Tibial nerve (tissue), 4 donors: ENCODE results near the gene ZBED1. TPM values are rescaled to one million over a fixed set of nuclear protein-coding genes. Genes with fewer than 3 reads are reported as not detected.

Experiments
- DNase-seq, 2 donors: peaks; one replicate each; pipeline ENCODE4 v3.0.0-alpha.2; 2019; ENCODE audit warnings: low spot score in 2 of 2
- H3K27ac ChIP-seq, 4 donors: fragments of 200-600 bp; sonication (generic) in 3 of 4; one replicate each; pipeline ENCODE4 v1.5.1; 2017 to 2019; ENCODE audit warnings: mild to moderate bottlenecking in 1 of 4
- H3K27me3 ChIP-seq, 2 donors: fragments of 200-600 bp; sonication (generic) in 1 of 2; one replicate each; pipeline versions ENCODE4 v1.5.1 to v1.6.0; 2017 to 2019
- H3K36me3 ChIP-seq, 3 donors: fragments of 200-600 bp; sonication (generic); one replicate each; pipeline ENCODE4 v1.5.1; 2018 to 2019
- H3K4me1 ChIP-seq, 4 donors: fragments of 200-600 bp; sonication (generic) in 3 of 4; one replicate each; pipeline ENCODE4 v1.5.1; 2017 to 2019
- H3K4me3 ChIP-seq, 4 donors: fragments of 200-600 bp; sonication (generic) in 3 of 4; one replicate each; pipeline ENCODE4 v1.5.1; 2017 to 2019; ENCODE audit warnings: mild to moderate bottlenecking in 1 of 4, moderate library complexity in 1 of 4
- H3K9me3 ChIP-seq, 4 donors: fragments of 200-600 bp; sonication (generic) in 3 of 4; one replicate each; pipeline ENCODE4 v1.5.1; 2017 to 2019
- CTCF ChIP-seq, 5 experiments: fragments of 200-600 bp in 3 of 5; fragments of 450-650 bp in 2 of 5; sonication (generic) in 3 of 5; IDR thresholded peaks; one replicate each; pipeline ENCODE4 v1.5.1; 2016 to 2019; ENCODE audit warnings: antibody characterized with exemption in 5 of 5, mild to moderate bottlenecking in 3 of 5, moderate library complexity in 2 of 5
- EP300 ChIP-seq, 2 donors: sonication (generic); formaldehyde crosslinking; IDR thresholded peaks; one replicate each; pipeline ENCODE4 v1.6.1; 2017; ENCODE audit warnings: antibody characterized with exemption in 2 of 2, mild to moderate bottlenecking in 1 of 2
- POLR2A ChIP-seq, 2 donors: fragments of 450-650 bp; IDR thresholded peaks; one replicate each; pipeline ENCODE4 v1.6.1; 2017; ENCODE audit warnings: antibody characterized with exemption in 2 of 2, mild to moderate bottlenecking in 2 of 2, moderate library complexity in 2 of 2
- WGBS, 2 donors: methylation state at CpG; one replicate each; pipeline ENCODE4 v1.1.5; 2018; 5-methylcytosine and 5-hydroxymethylcytosine counted together
- total RNA-seq, 4 donors: library from RNA; depleted of rRNA; stranded (reverse); fragments of >200 nt; gene quantifications; one replicate each; pipeline ENCODE4 v1.1.0, GENCODE V29; 2016

Gene ZBED1
- total RNA-seq, 4 donors from 2014 or later: 35.6 to 68.2 (median 48.2) TPM

DNA sequence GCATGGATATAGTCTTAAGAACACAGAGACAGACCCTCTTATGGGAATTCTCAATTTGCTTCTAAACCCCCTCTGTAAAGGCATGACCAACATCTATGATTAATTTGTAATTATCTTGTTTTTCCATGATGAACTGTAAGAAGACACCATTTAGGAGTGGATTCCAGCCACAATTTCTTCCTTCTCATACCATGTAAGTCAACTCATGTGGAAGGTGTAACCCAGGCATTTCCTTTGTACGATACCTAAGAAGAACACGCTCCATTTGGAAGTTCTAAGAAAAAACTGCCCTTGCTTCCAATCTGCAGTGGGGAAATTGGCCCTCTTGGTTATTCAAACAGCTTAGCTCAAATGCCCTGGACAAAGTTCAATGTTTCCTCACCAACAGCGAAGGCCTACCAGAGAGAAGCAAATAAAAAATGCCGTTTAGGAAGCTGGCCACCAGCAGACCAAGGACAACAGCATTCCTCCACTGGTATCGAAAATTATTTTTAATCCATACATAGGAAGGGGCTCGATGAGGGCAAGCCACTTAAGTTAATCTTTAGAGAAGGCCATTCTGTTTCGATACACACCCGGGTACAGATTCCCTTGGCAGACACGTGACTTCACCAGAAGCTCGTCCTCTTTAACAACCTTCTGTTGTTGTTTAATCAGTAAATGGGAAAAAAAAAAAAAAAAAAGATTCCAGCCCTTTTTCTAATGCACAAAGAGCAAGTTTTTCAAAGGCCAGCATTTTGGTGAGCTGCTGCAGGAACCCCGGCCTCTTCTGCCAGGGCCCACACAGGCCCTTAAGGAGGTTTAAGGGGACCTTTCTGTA lies 2.6 kb downstream of the ZBED1 start:
- 24% methylated on average over 11 of the region's 11 CpGs for WGBS, 2 donors
- DNase-seq: peak in 1 of 2 donors; percentile 20
- Histone ChIP-seq H3K27ac (peak overlapping the region; percentile 88 to 98 (median 94)), H3K27me3 (peaks cover 0 to 2% of the 10 kb centered on the region in 2 donors), H3K9me3 (no peaks in the 10 kb centered on the region), H3K36me3 (peaks cover 0 to 5% (median 0%) of the 10 kb centered on the region in 3 donors), H3K4me3 (peak overlapping the region in 2 of 4 donors; percentile 60 to 96), H3K4me1 (peaks cover 0 to 30% (median 25%) of the 10 kb centered on the region in 4 donors)
- TF ChIP-seq EP300 (IDR thresholded peaks at IDR 0.05): peak in 1 of 2 donors; percentile 13
- TF ChIP-seq CTCF (IDR thresholded peaks at IDR 0.05): no peak
- no peak for TF ChIP-seq POLR2A (IDR thresholded peaks at IDR 0.05)

DNA sequence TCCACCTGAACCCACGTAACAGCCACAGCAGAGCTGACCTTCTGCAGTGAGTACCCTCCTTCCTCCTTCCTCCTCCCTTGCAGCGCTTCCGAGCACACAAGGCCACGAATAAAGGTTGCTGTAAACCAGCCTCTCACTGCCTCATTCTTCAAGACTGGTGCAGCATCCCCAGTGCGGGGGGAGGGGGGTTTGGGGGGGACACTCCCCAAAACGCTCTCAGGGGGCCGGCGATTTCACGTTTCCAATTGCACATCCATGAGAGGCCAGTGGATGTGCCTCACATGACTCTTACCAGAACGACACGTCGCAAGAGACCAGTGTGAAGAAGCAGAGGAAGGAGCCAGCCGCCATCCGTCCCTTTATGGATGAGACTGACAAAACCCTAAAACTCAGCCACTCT lies 5.2 kb downstream of the ZBED1 start:
- Histone ChIP-seq H3K27me3 (no peaks in the 10 kb centered on the region), H3K9me3 (no peaks in the 10 kb centered on the region), H3K36me3 (peaks cover 0 to 19% (median 1%) of the 10 kb centered on the region in 3 donors), H3K4me3 (no peak overlapping the region), H3K27ac (no peak overlapping the region), H3K4me1 (peaks cover 0 to 30% (median 25%) of the 10 kb centered on the region in 4 donors)
- TF ChIP-seq CTCF (IDR thresholded peaks at IDR 0.05) (no peak), EP300 (IDR thresholded peaks at IDR 0.05) (no peak), POLR2A (IDR thresholded peaks at IDR 0.05) (no peak)
- no peak for DNase-seq
- WGBS, 2 donors: 79 to 82% methylated on average over 14 of the region's 14 CpGs

GRCh38 chrX:2492531-2493218 lies 8.1 kb downstream of the ZBED1 start:
- peaks cover 0 to 9% (median 7%) of the 10 kb centered on the region in 4 donors for H3K4me1 ChIP-seq
- no peaks in the 10 kb centered on the region for H3K9me3 ChIP-seq
- H3K27me3 ChIP-seq: no peaks in the 10 kb centered on the region
- H3K36me3 ChIP-seq: peaks cover 10 to 49% (median 26%) of the 10 kb centered on the region in 3 donors
- no peak overlapping the region for H3K27ac ChIP-seq
- no peak for DNase-seq
- WGBS, 2 donors: 94% methylated on average over 22 of the region's 22 CpGs
- H3K4me3 ChIP-seq: no peak overlapping the region
- TF ChIP-seq POLR2A (IDR thresholded peaks at IDR 0.05) (no peak), CTCF (IDR thresholded peaks at IDR 0.05) (no peak), EP300 (IDR thresholded peaks at IDR 0.05) (no peak)

DNA sequence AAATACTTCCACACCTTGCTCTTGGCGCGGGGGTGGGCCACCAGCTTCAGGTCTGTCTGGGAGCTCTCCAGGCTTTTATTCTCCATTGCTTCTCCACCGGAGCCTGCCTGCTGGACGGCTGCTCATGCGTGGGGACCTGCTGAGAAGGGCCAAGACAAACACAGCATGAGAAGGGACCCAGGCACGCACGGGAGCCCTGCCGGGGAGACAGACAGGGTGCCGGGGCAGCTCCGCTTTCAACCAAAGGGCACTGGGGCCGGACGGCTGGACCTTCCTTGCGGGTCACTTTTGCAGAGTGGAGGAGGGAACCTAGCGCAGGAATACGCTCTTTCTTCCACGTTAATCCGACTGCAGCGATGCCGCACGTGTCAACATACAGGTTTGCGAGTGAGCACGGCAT lies 10.1 kb downstream of the ZBED1 start:
- no peak overlapping the region for H3K27ac ChIP-seq
- TF ChIP-seq POLR2A (IDR thresholded peaks at IDR 0.05) (no peak), EP300 (IDR thresholded peaks at IDR 0.05) (no peak), CTCF (IDR thresholded peaks at IDR 0.05) (no peak)
- no peaks in the 10 kb centered on the region for H3K9me3 ChIP-seq
- peaks cover 10 to 59% (median 26%) of the 10 kb centered on the region in 3 donors for H3K36me3 ChIP-seq
- no peaks in the 10 kb centered on the region for H3K27me3 ChIP-seq
- WGBS, 2 donors: 90 to 92% methylated on average over 22 of the region's 22 CpGs
- no peak for DNase-seq
- H3K4me1 ChIP-seq: peaks cover 0 to 12% (median 4%) of the 10 kb centered on the region in 4 donors
- H3K4me3 ChIP-seq: no peak overlapping the region
